Gastroesophageal sphincter (tissue), 3 donors: Measurements from ENCODE around the gene TBCE.
"Not testable (repeated sequence)": the region's sequence is repeated elsewhere in the genome, so short reads cannot be mapped to it uniquely, and the experiment has no call there.

Experiments used
- CTCF ChIP-seq, 4 experiments: fragments of 200-600 bp in 2 of 4; fragments of 450-650 bp in 2 of 4; sonication (generic) in 1 of 4; IDR thresholded peaks; one replicate each; pipeline ENCODE4 v1.5.1; 2017 to 2019; ENCODE audit warnings: antibody characterized with exemption in 4 of 4, mild to moderate bottlenecking in 2 of 4, moderate library complexity in 2 of 4
- EP300 ChIP-seq: sonication (generic); formaldehyde crosslinking; IDR thresholded peaks from one replicate; pipeline ENCODE4 v1.6.1; 2017; ENCODE audit warnings: antibody characterized with exemption, mild to moderate bottlenecking
- POLR2A ChIP-seq, 2 donors: fragments of 450-650 bp; IDR thresholded peaks; one replicate each; pipeline ENCODE4 v1.6.1; 2017; ENCODE audit warnings: antibody characterized with exemption in 2 of 2, mild to moderate bottlenecking in 2 of 2, moderate library complexity in 1 of 2
- POLR2AphosphoS5 ChIP-seq: sonication (generic); formaldehyde crosslinking; IDR thresholded peaks from one replicate; pipeline ENCODE4 v1.6.1; 2017; ENCODE audit warnings: antibody characterized with exemption

- TF ChIP-seq CTCF (IDR thresholded peaks at IDR 0.05); EP300; POLR2A (IDR thresholded peaks at IDR 0.05); POLR2AphosphoS5: not testable (repeated sequence)
Observed at GRCh38 chr1:235462832-235463231, 95.6 kb downstream of the TBCE start.
